HK-2 (cell line): Measurements from ENCODE around the gene SLC25A17.
"Not testable (repeated sequence)": the region's sequence is repeated elsewhere in the genome, so short reads cannot be mapped to it uniquely, and the experiment has no call there.

Experiments
- DNase-seq: peaks from one replicate; pipeline ENCODE4 v3.0.0-alpha.2; 2018; ENCODE audit not compliant: unreplicated experiment

The SLC25A17 gene

DNA sequence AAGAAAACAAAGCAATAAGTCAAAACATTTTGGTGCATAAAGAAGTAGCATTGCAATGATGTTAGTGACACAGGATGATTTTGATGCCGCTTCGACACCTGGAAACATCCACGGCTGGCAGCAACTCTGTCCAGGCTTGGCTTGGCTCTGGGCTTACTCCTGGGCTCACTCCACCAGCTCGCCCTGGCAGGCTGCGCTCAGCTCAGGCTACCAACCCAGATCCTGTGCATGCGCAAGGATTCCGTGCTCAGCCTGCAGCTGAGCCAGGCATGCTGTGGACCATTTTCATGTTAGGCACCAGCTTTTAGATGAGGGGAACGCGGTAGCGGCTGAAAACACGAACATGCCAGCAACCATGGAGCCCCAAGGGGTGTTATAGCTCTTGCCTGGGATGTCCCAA is 66.0 kb downstream of the SLC25A17 start:
- no peak for DNase-seq

DNA sequence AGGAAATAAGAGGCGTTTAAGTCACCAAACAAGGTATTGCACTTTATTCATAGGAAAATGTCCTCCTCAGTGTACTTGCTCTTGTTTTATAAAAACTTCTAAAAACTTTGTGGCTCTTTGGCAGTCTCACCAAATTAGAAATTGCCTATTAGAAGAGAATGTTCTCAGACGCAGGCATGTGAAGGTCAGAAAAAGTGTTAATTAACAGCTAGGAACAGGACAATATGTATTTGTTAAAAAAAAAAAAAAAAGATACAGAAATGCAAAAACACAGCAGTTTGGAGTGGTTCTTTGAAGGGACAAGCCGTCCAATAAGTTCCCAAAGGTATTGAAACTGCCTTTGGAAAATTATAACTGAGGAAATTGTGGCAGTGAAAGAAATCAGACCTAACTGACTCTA is 67.9 kb downstream of the SLC25A17 start:
- no peak for DNase-seq

GRCh38 chr22:40749829-40750228 is 69.3 kb downstream of the SLC25A17 start:
- DNase-seq = no peak

GRCh38 chr22:40748388-40749355 is 70.5 kb downstream of the SLC25A17 start:
- no peak for DNase-seq

- DNase-seq = no peak
Observed at GRCh38 chr22:40747361-40747760, 71.8 kb downstream of the SLC25A17 start.

GRCh38 chr22:40746428-40747220 is 72.5 kb downstream of the SLC25A17 start:
- DNase-seq = no peak

DNA sequence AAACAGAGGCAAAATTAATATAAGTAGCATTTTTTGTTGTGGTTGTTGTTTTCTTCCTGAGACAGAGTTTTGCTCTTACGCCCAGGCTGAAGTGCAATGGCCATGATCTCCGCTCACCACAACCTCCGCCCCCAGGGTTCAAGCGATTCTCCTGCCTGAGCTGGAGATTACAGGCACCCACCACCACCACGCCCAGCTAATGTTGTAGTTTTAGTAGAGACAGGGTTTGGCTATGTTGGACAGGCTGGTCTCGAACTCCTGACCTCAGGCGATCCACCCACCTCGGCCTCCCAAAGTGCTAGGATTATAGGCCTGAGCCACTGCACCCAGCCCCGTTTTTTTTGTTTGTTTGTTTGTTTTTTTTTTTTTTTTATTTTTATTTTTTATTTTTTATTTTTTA is 75.4 kb downstream of the SLC25A17 start:
- no peak for DNase-seq

DNA sequence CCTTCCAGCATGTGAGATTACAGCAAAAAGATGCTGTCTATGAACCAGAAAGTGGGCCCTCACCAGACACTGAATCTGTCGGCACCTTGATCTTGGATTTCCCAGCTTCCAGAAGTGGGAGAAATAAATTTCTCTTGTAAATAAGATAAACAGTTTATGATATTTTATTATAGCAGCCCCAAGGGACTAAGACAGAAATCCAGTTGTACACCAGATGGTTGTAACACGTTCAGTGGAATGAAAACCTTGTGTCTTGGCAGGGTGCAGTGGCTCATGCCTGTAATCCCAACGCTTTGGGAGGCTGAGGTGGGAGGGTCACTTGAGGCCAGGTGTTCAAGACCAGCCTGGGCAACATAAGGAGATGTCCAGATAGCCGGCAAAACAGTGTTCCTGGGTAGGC is 78.0 kb downstream of the SLC25A17 start:
- no peak for DNase-seq

DNA sequence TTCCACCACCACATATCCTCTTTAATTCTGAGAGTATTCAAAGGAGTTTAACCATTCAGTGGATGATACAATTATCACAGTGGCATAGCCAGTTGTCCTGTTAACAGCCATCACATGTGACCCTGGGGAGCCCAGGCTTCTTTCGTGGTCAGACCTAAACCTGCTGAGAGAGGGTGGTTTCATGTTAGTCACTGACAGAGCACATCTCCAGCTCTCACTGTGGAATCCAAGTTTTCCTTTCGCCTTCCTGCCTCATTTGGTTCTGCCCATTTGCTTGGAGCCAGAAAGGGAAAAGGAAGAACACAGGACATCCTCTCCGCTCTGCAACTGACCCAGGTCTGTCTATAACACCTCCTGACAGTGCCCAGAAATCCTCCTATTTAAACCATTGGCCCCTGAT is 79.4 kb downstream of the SLC25A17 start:
- no peak for DNase-seq

DNA sequence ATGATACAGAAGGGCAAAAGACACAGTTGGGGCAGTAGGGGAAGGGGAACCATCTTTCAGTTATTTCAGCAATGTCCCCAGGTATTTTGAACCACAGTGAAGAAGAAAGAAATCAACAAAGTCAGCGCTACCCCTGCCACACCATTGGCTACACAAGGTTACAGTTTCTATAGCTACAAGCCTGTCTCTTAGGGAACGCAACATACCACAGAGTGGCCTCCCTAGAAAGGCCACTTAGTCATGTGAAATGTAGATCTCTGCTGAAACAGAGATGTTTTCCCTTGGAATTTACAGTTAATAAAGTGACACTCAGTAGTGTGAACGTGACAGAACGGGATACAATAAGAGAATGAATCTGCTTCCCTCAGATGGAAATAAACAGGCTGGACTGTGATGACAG is 85.2 kb downstream of the SLC25A17 start:
- DNase-seq = no peak

DNA sequence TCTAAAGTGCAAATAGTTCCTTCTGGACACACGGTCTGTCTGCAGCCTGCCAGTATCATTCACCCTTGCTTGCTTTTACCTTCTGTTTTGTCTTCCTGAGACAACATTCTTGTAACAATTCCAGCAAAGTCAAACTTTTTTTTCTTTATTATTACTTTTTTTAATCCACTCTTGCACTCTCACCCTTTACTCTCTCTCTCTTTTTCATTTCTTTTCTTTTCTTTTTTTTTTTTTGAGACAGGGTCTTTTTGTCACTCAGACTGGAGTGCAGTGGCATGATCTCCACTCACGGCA is 86.2 kb downstream of the SLC25A17 start:
- no peak for DNase-seq

- no peak for DNase-seq
Observed at GRCh38 chr22:40729284-40729683, 89.9 kb downstream of the SLC25A17 start.

DNA sequence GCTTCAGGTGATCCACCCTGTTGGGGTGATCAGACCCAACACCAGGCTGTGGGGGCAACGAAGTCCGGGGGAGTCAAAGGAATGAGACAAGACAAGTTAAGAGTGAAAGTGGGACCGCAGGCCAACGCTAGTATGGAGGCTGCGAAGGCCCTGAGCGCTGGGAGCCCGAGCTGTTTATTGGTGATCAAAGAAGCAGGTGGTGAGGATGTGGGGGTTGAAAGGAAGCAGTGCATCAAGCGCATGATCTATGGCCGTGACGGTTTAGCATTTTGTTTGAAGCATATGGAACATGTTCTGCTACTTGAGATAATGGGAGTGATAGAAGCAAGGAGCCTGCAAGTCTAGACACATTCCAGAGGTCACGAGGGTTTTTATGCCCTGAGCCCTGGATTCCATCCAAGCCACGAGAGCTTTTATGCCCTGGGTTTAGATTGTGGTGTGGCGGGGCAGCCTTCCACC is 90.4 kb downstream of the SLC25A17 start:
- no peak for DNase-seq

GRCh38 chr22:40727964-40728615 is 91.1 kb downstream of the SLC25A17 start:
- no peak for DNase-seq

- DNase-seq = no peak
Observed at GRCh38 chr22:40727070-40727963, 91.8 kb downstream of the SLC25A17 start.

- DNase-seq = no peak
Observed at GRCh38 chr22:40726514-40726913, 92.6 kb downstream of the SLC25A17 start.

- DNase-seq = no peak
Observed at GRCh38 chr22:40723396-40723933, 95.7 kb downstream of the SLC25A17 start.

GRCh38 chr22:40721266-40721665 is 97.9 kb downstream of the SLC25A17 start:
- DNase-seq = no peak

DNA sequence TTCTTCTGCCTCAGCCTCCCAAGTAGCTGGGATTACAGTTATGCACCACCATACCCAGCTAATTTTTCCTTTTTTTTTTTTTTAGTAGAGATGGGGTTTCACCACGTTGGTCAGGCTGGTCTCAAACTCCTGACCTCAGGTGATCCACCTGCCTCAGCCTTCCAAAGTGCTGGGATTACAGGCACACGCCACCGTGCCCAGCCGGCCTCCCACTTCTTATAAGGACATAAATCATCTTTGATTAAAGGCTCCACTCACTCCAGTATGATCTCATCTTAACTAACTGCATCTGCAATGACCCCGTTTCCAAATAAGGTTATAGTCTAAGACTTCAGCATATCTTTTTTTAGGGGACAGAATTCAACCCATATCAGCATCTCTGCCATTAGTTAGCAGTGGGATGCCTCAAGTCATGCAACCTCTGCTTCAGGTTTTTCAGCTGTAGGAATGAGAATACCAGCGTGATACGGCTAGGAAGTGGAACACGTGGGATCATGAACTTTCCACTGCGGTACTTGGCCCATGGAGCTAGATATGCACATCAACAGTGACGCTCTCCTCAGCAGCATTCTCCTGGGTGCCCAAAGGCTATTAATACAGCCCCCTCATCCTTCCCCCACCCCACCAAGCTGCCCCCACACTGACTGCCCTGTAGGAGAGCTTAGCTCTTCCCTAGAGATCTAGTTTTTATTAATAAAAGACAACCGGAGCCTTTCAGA is 98.4 kb downstream of the SLC25A17 start:
- DNase-seq = no peak

GRCh38 chr22:40720156-40720537 is 99.0 kb downstream of the SLC25A17 start:
- not testable (repeated sequence) for DNase-seq
